ENCODE measurements around the gene GALNT14.
"Not testable (repeated sequence)": the region's sequence is repeated elsewhere in the genome, so short reads cannot be mapped to it uniquely, and the experiment has no call there.

Gene GALNT14, protein sequence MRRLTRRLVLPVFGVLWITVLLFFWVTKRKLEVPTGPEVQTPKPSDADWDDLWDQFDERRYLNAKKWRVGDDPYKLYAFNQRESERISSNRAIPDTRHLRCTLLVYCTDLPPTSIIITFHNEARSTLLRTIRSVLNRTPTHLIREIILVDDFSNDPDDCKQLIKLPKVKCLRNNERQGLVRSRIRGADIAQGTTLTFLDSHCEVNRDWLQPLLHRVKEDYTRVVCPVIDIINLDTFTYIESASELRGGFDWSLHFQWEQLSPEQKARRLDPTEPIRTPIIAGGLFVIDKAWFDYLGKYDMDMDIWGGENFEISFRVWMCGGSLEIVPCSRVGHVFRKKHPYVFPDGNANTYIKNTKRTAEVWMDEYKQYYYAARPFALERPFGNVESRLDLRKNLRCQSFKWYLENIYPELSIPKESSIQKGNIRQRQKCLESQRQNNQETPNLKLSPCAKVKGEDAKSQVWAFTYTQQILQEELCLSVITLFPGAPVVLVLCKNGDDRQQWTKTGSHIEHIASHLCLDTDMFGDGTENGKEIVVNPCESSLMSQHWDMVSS

DNA sequence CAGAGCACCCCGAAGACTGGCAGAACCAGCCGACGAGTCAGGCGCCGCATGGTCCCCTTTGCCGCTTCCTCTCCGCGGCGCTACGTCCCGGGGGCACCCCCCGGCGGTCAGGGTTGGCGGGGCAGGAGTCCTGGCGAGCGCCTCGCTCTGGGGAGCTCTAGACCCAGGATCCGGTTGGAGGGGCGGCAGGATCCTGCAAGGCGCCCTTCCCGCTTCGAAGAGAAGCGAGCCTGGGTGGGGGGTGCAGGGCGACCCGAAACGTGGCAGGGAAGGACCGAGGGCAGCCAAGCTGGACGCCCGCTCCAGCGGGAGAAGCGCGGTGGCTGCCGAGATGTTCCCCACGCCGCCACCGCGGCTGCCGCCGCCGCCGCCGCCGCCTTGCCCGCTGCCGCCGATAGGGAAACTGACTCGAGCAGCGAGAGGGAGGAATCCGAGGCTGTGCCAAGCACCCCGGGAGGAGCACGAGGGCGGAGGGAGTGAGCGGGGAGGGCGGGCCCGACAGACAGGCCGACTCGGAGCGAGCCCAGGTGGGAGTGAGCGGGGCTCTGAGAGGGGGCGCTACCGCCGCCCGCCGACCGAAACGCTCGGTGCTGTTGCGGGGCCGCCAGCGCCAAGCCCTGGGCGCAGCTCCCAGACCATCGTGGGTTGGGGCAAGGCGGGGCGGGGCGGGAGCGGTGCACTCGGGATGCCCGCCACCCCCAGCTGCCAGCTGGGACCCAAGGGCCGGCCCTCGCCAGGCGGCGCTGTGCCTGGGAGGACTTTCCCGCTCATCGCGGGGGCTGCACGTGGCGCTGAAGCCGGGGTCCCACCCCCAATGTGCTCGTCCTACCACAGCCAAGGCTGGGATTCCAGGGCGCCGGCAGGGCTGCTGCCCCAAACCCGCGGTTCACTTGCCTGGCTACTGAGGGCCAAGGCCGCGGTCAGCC lies at the start of gene GALNT14:
Gene GALNT14, minus strand, starts transcription at position 404 of the 926 bp plus-strand sequence. Its CDS starts 354 bp downstream, at position 50.
- peak; percentile 75 for DNase-seq

DNA sequence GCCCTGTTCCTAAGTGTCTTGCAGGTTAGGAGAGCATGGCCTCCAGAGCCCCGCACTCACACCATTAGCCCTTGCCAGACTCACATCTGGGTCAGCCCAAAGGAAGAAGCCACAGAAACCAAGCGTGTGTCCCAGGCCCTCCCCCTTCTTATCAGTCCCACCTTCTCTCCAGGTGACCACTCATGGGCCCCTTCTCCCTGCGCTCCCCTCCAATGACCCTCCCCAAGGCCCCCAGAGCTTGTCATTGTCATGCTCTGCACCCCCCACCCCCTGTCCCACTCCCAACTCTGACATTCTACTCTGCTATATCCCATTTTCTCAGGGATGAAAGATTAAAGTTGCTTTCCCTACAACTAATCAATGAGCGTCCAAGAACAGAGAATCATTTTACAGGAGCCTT lies 48.9 kb upstream of the GALNT14 start:
- no peak for DNase-seq

DNA sequence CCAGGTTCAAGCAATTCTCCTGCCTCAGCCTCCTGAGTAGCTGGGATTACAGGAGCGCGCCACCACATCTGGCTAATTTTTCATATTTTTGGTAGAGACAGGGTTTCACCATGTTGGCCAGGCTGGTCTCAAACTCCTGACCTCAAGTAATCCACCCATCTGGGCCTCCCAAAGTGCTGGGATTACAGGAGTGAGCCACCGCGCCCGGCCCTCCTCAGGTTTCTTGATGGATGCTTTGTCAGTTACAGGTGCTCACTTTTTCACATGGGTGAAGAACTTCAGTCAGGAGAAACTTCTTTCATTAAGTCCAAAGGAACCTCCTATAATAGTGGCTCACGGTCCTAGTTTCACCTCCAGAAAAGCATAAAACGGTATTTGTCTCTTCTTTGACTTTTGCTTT lies 45.7 kb upstream of the GALNT14 start:
- not testable (repeated sequence) for DNase-seq

DNA sequence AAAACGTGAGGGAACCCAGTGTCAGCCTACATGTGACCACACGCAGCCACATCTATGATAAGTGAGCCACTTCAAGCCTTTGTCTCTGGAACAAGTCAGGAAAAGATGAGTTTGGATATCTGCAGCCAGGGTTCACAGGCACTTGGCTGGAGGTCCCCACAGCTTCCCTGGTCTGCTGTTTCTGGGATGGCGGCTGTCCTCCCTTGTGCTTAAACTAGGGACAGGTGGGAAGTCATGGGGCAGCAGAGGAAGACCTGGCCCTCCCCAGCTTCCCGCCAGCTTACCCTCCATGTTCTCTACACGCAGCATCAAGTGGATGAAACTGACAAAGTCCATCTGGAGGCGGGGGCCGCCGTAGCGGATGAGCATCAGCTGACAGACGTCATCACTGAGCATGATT lies 38.5 kb upstream of the GALNT14 start:
- no peak for DNase-seq

DNA sequence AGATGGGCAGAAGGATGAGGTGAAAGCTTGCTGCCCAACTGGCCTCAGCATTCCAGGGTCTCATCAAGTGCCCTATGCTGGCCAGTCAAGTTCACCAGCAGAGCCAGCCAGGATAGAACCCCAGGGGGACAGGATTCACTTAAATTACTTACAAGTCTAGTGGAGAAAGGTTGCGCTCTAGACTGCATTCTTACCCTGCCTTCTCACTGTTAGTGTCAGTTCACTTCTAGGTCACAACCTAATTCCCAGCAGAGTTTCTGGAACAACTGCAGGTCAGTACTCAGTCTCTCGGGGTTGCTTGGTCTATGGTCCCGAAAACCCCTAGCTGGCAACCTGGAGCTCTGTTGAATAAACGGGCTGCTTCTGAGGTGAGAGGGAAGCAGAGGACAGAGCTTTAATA lies 32.9 kb upstream of the GALNT14 start:
- no peak for DNase-seq

DNA sequence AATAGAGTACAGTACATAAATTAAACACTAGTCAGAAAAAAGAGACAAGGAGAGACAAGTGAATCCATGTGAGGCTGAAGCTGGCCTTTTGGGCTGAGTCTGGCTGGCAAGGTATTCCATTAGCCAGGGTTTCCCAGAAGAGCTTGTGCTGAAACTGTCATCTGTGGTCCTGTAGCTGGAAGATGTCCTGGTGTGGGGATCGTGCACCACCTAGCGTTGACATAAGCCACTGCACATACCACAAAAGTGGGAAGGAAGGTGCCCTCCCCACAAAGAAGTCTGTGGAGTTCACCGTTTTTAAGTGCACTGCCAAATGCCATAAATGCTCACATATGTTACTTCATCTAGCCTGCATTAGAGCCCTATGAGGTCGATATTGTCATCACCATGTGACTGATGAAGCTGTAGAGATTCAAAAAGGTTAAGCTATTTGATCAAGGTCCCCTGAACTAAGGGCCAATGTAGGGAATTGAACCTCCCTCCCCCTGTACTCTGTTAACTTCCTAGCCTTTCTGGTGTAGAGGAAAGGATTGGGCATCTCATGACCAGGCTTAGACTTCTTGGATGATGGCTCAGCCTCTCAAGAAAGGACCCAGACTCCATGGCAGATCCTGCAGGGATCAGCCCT lies 31.9 kb upstream of the GALNT14 start:
- DNase-seq, result peak; percentile 67

DNA sequence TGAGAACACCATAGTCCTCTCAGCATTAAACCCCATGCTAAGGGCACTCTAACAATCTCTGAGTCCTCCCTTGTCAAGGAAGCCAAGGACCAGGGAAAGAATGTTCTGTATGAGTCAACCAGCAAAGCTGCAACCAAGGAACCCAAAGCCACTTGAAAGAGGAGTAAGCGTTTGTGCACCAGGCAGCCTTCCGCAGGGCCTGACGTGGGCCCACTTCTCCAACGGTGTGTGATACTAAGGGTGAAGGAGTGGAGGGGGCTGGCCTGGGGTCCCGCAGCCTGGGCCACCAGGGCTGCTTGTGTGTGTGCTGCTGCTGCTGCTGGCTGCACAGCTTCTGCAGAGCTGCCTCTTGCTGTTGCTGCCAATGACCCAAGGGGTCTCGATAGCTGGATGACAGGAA lies 30.1 kb upstream of the GALNT14 start:
- DNase-seq, result no peak

DNA sequence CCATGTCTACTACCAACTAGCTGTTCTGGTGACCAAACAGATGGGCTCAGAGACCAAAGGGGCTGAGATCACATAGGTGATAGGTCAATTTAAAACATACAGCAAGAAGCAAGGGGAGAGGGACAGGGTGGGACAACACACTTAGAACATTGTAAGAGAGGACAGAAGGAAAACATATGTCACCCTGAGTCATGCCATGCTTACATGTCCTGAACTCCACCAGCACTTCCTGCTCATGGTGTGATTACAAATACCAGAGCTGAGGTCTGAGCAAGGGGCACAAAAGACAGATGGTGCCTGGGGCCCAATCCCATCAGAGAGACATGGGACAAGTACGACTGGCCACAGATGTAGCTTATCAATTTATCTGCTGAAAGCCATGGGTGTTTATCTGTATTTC lies 28.7 kb upstream of the GALNT14 start:
- DNase-seq, result no peak

DNA sequence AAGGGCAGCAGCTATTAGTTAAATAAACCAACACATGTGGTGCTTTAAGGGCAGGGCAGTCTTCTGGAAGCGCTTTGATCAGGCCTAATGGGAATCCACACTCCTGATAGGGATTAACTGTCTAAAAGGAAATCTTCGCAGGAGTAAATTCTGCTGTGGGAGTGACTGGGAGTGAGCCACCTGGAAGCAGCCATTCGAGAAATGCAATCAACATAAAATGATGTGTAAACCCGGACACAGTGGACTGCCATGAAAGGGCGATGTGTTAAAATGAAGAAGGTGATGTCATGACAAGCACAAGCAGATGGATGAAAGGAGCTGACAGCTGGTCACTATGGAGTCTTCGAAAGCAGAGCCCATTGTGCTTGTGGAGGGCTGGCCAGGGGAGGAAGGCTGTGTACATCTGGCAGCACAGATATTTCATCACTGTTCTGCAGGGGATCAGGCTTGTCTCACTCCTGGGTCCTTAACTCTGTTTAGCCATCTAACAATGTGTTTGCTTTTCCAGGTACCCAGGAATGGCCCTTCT lies 24.8 kb upstream of the GALNT14 start:
- no peak for DNase-seq

DNA sequence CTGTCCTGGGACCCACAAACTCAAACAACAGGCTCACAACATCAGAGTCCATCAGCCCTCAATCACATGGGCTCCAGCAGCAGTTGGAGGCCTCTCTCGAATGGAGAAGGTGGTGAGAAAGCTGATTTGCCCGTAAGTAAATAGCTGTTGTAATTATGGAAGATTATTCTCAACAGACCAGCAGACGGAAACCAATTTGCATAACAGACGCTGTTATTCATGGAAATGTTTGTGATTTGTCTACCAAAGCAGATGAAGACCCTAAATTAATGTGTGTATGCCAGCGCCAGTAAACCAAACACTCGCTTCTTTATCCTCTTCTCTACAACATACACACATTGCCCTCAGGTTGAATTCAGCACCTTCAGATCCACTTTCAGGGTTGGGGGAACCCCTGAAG lies 23.4 kb upstream of the GALNT14 start:
- no peak for DNase-seq

DNA sequence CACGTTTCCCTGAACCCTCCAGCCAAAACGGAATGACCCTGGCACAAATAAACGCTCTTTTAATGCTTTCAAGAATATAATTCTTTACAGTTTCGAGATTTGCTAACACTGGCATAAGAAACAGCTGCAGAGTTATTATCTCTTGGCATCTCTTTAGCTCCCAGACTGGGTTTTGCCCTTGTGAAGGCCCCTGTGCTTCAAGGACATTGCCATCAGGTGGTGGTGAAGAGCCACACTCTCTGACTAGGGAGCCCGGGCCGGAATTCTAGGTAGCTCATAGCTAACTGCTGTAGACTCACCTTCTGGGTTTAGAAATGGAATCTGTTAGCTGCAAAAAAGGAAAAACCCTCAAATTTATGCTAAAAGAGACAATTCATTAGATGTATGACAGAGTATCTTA lies 13.3 kb upstream of the GALNT14 start:
- no peak for DNase-seq

DNA sequence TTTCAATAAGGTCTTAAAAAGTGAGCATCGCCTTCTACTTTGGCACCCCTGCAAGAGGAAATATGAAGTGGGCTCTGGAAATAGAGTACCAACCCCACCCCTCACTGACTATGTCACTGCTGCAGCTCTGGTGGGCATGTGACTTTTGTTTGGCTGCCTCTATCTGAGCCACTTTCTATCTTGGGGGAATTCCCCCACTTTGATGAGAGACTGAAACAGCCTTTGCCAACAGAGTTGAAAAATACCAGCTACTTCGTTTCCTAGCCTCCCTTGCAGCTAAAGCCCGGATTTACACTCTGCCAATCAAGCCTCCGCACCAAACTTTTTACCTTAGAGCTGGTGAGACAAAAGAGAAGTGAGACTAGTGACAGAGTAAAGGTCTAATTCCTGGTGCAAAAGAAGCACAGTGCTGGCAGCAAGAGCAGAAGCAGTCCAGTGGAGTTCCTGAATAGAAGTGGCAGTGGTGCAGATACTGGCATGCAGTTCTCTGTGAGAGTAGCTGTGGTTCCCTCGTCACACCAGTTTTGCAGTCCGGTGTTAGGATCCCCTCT lies 12.0 kb upstream of the GALNT14 start:
- no peak for DNase-seq

DNA sequence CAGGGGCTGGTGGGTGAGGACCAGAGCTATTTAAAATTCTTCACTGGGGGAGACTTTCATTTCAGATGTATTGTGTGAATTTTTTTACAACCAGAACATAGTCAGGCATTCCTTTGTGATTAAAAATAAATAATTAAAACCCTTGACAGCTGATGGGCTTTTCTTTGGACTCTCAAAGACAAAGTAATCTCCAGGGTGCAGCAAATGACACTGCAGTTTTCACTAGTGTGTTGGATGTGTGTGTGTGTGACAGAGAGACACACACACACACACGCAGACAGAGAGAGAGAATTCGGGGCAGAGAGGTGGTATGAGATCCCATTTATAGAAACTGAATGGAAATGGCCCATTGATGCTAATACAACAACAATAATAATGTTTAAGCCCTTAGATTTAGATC lies 10.3 kb upstream of the GALNT14 start:
- no peak for DNase-seq

DNA sequence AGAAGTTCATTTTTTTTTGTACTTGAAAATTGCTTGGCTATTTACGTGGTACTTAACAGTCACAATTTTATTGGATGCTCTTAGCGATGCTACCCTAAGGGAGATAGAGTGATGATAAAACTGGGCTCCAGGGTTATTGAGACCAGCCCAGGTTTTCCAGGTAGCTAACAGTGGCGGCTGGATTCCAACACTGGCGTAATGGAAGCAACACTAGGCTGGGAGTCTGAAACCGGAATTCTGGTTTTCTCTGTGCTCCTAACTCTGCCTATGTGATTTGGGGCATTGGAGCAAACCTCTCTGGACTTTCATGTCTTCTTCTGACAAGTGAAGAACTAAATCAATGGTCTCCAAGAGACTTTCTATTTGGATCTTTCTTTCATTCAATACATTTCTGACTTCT lies 9.4 kb upstream of the GALNT14 start:
- no peak for DNase-seq

DNA sequence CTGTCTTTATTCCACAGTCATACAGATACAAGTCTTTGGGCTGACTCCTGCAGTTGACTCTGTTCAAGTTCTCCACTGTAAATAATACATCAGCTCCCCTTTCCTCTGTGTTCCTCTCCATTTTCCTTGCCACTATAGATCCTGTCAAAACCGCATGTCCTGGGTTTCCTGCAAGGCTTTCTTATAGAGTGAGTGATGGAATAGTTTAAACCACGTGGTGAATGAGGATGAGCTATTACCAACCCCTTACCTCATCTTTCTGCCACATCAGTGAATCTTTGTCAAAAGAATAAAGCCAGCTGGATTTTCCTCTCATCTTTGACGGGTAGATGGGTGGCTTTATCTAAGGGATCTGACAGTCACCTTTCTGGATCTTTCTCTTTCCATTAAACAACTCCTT lies 3.9 kb upstream of the GALNT14 start:
- DNase-seq, result no peak

DNA sequence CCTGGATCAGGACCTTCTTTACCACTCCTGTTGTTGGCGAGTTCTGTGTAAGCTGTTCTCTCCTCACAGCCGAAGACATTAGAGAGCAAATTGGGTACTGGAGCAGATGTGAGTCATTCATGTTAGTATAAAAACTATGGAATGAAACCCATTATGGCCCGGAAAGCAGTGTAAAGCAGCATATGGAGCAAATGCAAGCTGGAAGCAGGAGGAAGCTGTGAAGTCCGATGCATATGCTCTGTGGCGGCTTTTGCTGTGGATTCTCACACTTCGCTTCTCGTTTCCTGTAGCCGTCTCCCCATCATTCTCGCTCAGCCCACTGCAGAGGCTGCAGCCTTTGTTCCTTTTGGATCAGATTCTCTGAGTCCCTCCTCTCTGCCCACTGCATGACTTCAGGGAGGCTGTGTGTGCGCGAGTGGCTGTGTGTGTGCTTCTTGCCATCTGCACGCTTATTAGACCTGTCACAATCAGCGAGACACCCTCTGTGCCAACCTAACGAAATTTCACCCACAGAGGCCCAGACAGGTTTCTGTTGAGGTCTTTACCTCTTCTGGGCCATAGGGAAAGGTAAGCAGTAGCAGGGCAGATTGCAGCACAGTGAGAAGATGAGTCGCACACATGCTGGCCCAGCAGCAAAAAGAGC lies 3.3 kb upstream of the GALNT14 start:
- DNase-seq, result no peak

DNA sequence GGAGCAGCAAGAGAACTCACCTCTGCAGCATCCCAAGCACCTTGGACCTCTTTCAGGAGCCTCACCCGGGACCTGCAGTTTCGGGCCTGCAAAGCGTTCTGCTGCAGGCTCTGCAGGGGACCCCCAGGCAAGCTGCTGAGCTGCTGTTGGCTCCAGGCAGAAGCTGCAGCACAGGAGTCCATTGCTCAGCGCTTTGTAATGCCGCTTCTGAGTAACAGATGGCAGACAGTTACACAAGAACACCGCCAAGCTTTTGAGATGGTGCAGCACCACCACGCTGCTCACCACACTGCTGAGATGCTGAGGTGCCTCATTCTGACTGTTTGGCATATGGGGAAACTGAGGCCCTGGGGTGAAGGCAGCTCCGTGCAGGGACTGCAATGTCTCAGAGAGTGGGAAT lies 1.9 kb upstream of the GALNT14 start:
- no peak for DNase-seq

DNA sequence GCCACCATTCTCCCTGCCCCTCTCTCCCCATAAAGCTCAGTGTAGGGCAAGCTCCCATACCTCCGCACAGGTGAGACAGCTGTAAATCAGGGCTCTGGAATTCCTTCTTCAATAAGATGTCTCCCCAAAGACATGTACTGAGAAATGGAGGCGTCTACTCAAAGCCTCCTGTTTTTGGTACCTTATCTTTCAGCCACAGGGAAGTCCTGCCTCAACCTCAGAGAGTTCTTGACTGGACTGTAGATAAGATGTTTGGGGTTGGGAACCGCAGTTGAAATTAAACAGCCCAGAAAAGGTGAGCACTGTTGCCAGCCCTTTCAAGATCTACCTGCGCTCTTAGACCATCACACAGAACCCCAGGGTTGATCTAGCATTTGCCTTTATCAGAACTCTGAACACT lies 1.4 kb upstream of the GALNT14 start:
- no peak for DNase-seq

DNA sequence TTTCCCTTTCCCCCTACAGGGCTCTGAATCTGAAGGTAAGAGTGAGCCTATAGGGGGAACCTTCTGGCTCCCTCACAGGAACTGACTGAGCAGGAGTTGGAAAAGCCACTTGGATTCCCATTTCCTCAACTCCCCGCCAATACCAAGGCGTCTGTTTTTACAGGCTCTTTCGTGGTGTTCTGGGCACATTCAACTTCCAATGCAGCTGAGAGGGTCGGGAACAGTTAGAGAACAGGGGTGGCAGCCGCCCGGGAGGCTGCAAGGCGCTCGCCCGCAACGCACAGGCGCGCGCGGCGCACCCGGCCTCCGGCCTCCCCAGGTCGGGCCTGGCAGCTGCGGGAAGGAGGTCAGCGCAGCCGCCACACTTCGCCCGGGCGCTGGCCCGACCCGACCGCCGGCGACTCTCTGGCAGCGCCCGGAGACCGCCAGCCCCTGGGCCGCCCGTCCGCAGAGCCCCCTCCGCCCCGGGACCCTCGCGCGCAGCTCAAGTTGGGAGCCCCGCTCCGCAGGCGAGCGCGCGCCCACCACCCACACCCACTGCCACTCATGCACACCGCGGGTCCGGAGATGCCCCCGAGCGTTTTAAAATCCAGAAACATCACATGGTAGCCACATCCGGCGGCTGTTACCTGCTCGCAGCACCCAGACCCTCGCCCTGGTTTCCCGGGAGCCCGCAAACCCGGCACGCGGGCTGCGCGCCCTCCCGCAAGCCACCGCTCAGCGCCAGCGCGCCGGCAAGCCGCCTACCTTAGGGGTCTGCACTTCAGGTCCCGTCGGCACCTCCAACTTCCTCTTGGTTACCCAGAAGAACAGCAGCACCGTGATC lies 816 bp downstream of the GALNT14 start:
- peak; percentile 50 for DNase-seq

DNA sequence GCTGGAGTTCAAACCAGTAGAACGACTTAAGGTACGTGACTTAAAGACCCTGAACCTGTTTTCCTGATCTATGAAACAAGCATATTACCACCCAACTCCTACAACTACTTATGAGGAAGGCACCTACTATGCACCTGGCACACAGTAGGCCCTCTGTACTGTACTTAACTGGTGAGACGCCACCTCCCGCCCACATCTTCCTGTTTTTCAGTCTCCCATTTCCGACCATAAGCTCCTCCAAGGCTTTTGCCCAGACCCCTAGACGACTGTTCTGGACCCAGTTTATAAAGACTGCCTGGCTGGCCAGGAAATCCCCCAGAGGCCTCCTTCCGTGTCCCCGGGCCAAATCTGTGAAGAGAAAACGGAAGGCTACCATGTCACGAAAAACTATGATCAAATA lies 1.5 kb downstream of the GALNT14 start:
- no peak for DNase-seq

DNA sequence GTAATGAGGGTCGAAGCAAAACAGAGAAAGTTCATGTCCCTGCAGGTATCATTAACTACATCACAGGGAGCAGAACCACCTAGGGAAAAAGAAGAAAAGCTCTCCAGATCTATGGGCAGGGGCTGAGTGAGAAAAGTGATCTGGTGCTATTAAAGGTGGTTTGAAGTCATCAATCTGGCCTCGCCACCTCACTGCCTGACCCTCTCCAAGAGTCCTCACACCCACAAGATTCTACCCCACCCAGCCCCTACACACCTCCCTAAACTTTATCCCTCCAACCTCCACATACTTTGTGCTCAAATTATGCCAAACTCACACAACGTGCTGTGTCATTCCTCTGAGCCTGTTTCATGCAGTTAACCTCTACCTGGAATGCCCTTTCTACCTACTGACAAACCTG lies 2.2 kb downstream of the GALNT14 start:
- no peak for DNase-seq
